Ascending aorta (tissue), 2 donors: ENCODE measurements around the gene RNASE11. TPM values are rescaled to one million over a fixed set of nuclear protein-coding genes. Genes with fewer than 3 reads are reported as not detected.

Experiments
- DNase-seq, 2 donors: peaks; one replicate each; pipeline ENCODE4 v3.0.0-alpha.2; 2019; ENCODE audit warnings: low spot score in 2 of 2
- H3K27ac ChIP-seq, 2 donors: fragments of 200-600 bp; sonication (generic); one replicate each; pipeline ENCODE4 v1.5.1; 2016 to 2017; ENCODE audit warnings: mild to moderate bottlenecking in 1 of 2
- H3K27me3 ChIP-seq: fragments of 200-600 bp; sonication (generic); one replicate; pipeline ENCODE4 v1.5.1; 2017
- H3K36me3 ChIP-seq, 2 donors: fragments of 200-600 bp; sonication (generic); one replicate each; pipeline ENCODE4 v1.5.1; 2016
- H3K4me1 ChIP-seq, 2 donors: fragments of 200-600 bp; sonication (generic); one replicate each; pipeline ENCODE4 v1.5.1; 2016 to 2017; ENCODE audit warnings: mild to moderate bottlenecking in 1 of 2
- H3K4me3 ChIP-seq, 2 donors: fragments of 200-600 bp; sonication (generic); one replicate each; pipeline ENCODE4 v1.5.1; 2016 to 2017; ENCODE audit warnings: mild to moderate bottlenecking in 1 of 2
- H3K9me3 ChIP-seq, 2 donors: fragments of 200-600 bp; sonication (generic); one replicate each; pipeline ENCODE4 v1.5.1; 2016
- CTCF ChIP-seq, 3 experiments: fragments of 200-600 bp in 2 of 3; fragments of 450-650 bp in 1 of 3; sonication (generic) in 2 of 3; IDR thresholded peaks; one replicate each; pipeline ENCODE4 v1.5.1; 2016 to 2019; ENCODE audit warnings: antibody characterized with exemption in 3 of 3, mild to moderate bottlenecking in 1 of 3, moderate library complexity in 1 of 3
- intact Hi-C: fragments of 100-400 bp; cut with DNase I; formaldehyde crosslinking; loops from one replicate; pipeline ENCODE4 v1.15.1; 2023
- total RNA-seq: library from RNA; depleted of rRNA; stranded (reverse); fragments of >200 nt; gene quantifications from one replicate; pipeline ENCODE4 v1.1.0, GENCODE V29; 2016

The RNASE11 gene
- total RNA-seq, 1 donor from 2014 or later = not detected

- Histone ChIP-seq H3K4me3 (no peak overlapping the region), H3K36me3 (no peaks in the 10 kb centered on the region), H3K4me1 (no peaks in the 10 kb centered on the region), H3K9me3 (no peaks in the 10 kb centered on the region), H3K27me3 (no peaks in the 10 kb centered on the region), H3K27ac (no peak overlapping the region)
- no peak for DNase-seq
- TF ChIP-seq CTCF (IDR thresholded peaks at IDR 0.05) = no peak
- intact Hi-C loops = no loop called here
These were observed 30.6 kb downstream of the RNASE11 start for GRCh38 chr14:20557212-20557542.

GRCh38 chr14:20556500-20557211, 31.1 kb downstream of the RNASE11 start:
- no peak for DNase-seq
- Histone ChIP-seq H3K9me3 (no peaks in the 10 kb centered on the region), H3K36me3 (no peaks in the 10 kb centered on the region), H3K27me3 (no peaks in the 10 kb centered on the region), H3K4me3 (no peak overlapping the region), H3K27ac (no peak overlapping the region), H3K4me1 (no peaks in the 10 kb centered on the region)
- TF ChIP-seq CTCF (IDR thresholded peaks at IDR 0.05) = no peak
- intact Hi-C loops = no loop called here

GRCh38 chr14:20555845-20556244, 32.0 kb downstream of the RNASE11 start:
- Histone ChIP-seq H3K27me3 (no peaks in the 10 kb centered on the region), H3K4me1 (no peaks in the 10 kb centered on the region), H3K4me3 (no peak overlapping the region), H3K9me3 (no peaks in the 10 kb centered on the region), H3K36me3 (no peaks in the 10 kb centered on the region), H3K27ac (no peak overlapping the region)
- intact Hi-C loops = no loop called here
- TF ChIP-seq CTCF (IDR thresholded peaks at IDR 0.05) = no peak
- no peak for DNase-seq

GRCh38 chr14:20553024-20553423, 34.8 kb downstream of the RNASE11 start:
- intact Hi-C loops = no loop called here
- H3K4me3 ChIP-seq = no peak overlapping the region
- no peaks in the 10 kb centered on the region for H3K27me3 ChIP-seq
- H3K36me3 ChIP-seq = no peaks in the 10 kb centered on the region
- DNase-seq = no peak
- H3K27ac ChIP-seq = no peak overlapping the region
- no peak for TF ChIP-seq CTCF (IDR thresholded peaks at IDR 0.05)
- no peaks in the 10 kb centered on the region for H3K4me1 ChIP-seq
- no peaks in the 10 kb centered on the region for H3K9me3 ChIP-seq

- intact Hi-C loops = no loop called here
- DNase-seq = no peak
- TF ChIP-seq CTCF (IDR thresholded peaks at IDR 0.05) = no peak
- no peaks in the 10 kb centered on the region for H3K36me3 ChIP-seq
- H3K27me3 ChIP-seq = no peaks in the 10 kb centered on the region
- H3K4me1 ChIP-seq = no peaks in the 10 kb centered on the region
- H3K27ac ChIP-seq = no peak overlapping the region
- H3K4me3 ChIP-seq = no peak overlapping the region
- H3K9me3 ChIP-seq = no peaks in the 10 kb centered on the region
These were observed 36.2 kb downstream of the RNASE11 start for GRCh38 chr14:20551606-20552005.

- Histone ChIP-seq H3K27me3 (no peaks in the 10 kb centered on the region), H3K27ac (no peak overlapping the region), H3K4me3 (no peak overlapping the region), H3K4me1 (no peaks in the 10 kb centered on the region), H3K36me3 (no peaks in the 10 kb centered on the region), H3K9me3 (no peaks in the 10 kb centered on the region)
- no peak for TF ChIP-seq CTCF (IDR thresholded peaks at IDR 0.05)
- intact Hi-C loops = no loop called here
- DNase-seq = no peak
These were observed 36.9 kb downstream of the RNASE11 start for GRCh38 chr14:20550926-20551325.
